Measurements from ENCODE around the gene DPH5. TPM values are rescaled to one million over a fixed set of nuclear protein-coding genes. Genes with fewer than 3 reads are reported as not detected.

The DPH5 gene
- total and polyA plus RNA-seq, 2 donors (not counting 1 experiment from before 2014, with no cell fraction given): 33.0 to 42.5 TPM

DNA sequence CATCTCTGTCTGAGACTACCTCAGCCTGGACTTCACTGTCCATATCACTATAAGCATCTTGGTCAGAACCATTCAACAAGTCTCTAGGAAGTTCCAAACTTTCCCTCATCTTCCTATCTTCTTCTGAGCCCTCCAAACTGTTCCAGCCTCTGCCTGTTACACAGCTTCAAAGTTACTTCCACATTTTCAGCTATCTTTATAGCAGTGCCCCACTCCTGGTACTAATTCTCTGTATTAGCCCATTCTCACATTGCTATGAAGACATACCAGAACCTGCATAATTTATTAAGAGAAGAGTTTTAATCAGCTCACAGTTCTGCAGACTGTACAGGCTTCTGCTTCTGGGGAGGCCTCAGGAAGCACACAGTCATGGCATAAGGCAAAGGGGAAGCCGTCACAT is 15.7 kb upstream of the DPH5 start:
- peaks cover 9 to 41% of the 10 kb centered on the region in 2 experiments for H3K36me3 ChIP-seq (replicated peaks in 1 of 2; ENCODE audit: control extremely low read depth in 1 of 2, control insufficient read depth in 1 of 2, extremely low read depth in 1 of 2, insufficient read depth in 2 of 2, low read length in 1 of 2)
- Mint-ChIP-seq H3K27me3 (no peaks in the 10 kb centered on the region), H3K4me1 (peaks cover 33% of the 10 kb centered on the region), H3K4me3 (no peak overlapping the region), H3K27ac (peak overlapping the region; percentile 56), H3K9me3 (ENCODE audit: insufficient read depth) (peaks cover 9% of the 10 kb centered on the region)
- DNase-seq (no peak), ATAC-seq (ENCODE audit: low read depth) (no peak)
- no peak overlapping the region for H3K9ac ChIP-seq (ENCODE audit: low read length)
- H4K20me1 ChIP-seq (ENCODE audit: control insufficient read depth, insufficient read depth, low read length, poor library complexity, severe bottlenecking): no peaks in the 10 kb centered on the region
- no peak overlapping the region for H3K4me3 ChIP-seq (ENCODE audit: control extremely low read depth in 1 of 5, extremely low read depth in 1 of 5, insufficient read depth in 1 of 5, low read depth in 2 of 5, low read length in 4 of 5)
- peaks cover 5 to 19% (median 18%) of the 10 kb centered on the region in 3 donors for H3K9me3 ChIP-seq (ENCODE audit: control extremely low read depth in 1 of 3, control insufficient read depth in 2 of 3, insufficient read depth in 1 of 3, low read length in 2 of 3)
- intact Hi-C loops (cut with micrococcal nuclease): no loop called here
- TF ChIP-seq, protein P1, sequence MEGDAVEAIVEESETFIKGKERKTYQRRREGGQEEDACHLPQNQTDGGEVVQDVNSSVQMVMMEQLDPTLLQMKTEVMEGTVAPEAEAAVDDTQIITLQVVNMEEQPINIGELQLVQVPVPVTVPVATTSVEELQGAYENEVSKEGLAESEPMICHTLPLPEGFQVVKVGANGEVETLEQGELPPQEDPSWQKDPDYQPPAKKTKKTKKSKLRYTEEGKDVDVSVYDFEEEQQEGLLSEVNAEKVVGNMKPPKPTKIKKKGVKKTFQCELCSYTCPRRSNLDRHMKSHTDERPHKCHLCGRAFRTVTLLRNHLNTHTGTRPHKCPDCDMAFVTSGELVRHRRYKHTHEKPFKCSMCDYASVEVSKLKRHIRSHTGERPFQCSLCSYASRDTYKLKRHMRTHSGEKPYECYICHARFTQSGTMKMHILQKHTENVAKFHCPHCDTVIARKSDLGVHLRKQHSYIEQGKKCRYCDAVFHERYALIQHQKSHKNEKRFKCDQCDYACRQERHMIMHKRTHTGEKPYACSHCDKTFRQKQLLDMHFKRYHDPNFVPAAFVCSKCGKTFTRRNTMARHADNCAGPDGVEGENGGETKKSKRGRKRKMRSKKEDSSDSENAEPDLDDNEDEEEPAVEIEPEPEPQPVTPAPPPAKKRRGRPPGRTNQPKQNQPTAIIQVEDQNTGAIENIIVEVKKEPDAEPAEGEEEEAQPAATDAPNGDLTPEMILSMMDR (IDR thresholded peaks at IDR 0.05): no peak
- no peak for TF ChIP-seq EZH2 (IDR thresholded peaks at IDR 0.05; ENCODE audit: borderline replicate concordance, insufficient read depth, low read depth, low read length, poor library complexity, severe bottlenecking)
- no peak overlapping the region for H2AFZ ChIP-seq (ENCODE audit: insufficient read depth, low read depth, low read length, poor library complexity, severe bottlenecking)
- ChIA-PET POLR2A (no interaction called here), CTCF (no interaction called here)
- no peak overlapping the region for H3K4me2 ChIP-seq (replicated peaks; ENCODE audit: low read depth, low read length, poor library complexity, severe bottlenecking)
- WGBS (ENCODE audit: insufficient coverage): no CpG with 5 or more reads among the region's 1 CpG
- no peaks in the 10 kb centered on the region for H3K27me3 ChIP-seq (replicated peaks in 1 of 4; ENCODE audit: control extremely low read depth in 1 of 4, control insufficient read depth in 3 of 4, insufficient read depth in 4 of 4, low read length in 3 of 4)
- peak overlapping the region in 1 of 2 donors; percentile 23 for H3K27ac ChIP-seq (ENCODE audit: low read length in 2 of 2)
- peaks cover 56% of the 10 kb centered on the region for H3K79me2 ChIP-seq (ENCODE audit: control insufficient read depth, insufficient read depth, low read length)
- H3K4me1 ChIP-seq (ENCODE audit: control insufficient read depth in 2 of 2, insufficient read depth in 2 of 2, low read length in 2 of 2): peaks cover 13 to 18% of the 10 kb centered on the region in 2 donors

DNA sequence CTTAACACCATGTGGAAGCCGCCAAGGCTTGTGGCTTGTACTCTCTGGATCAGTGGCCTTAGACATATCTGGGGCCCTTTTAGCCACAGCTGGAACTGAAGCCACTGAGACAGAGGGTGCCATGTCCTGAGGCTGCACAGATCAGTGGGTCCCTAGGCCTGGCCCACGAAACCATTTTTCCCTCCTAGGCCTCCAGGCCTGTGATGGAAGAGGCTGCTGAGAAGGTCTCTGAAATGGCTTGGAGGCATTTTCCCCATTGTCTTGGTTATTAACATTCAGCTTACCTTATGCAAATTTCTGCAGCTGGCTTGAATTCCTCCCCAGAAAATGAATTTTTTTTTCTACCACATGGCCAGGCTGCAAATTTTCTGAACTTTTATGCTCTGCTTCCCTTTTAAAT is 15.1 kb upstream of the DPH5 start:
- Histone ChIP-seq H3K4me2 (replicated peaks; ENCODE audit: low read depth, low read length, poor library complexity, severe bottlenecking) (no peak overlapping the region), H3K36me3 (replicated peaks in 1 of 2; ENCODE audit: control extremely low read depth in 1 of 2, control insufficient read depth in 1 of 2, extremely low read depth in 1 of 2, insufficient read depth in 2 of 2, low read length in 1 of 2) (peaks cover 9 to 34% of the 10 kb centered on the region in 2 experiments), H3K79me2 (ENCODE audit: control insufficient read depth, insufficient read depth, low read length) (peaks cover 62% of the 10 kb centered on the region), H4K20me1 (ENCODE audit: control insufficient read depth, insufficient read depth, low read length, poor library complexity, severe bottlenecking) (no peaks in the 10 kb centered on the region), H3K4me3 (ENCODE audit: control extremely low read depth in 1 of 5, extremely low read depth in 1 of 5, insufficient read depth in 1 of 5, low read depth in 2 of 5, low read length in 4 of 5) (no peak overlapping the region), H2AFZ (ENCODE audit: insufficient read depth, low read depth, low read length, poor library complexity, severe bottlenecking) (no peak overlapping the region), H3K9me3 (ENCODE audit: control extremely low read depth in 1 of 3, control insufficient read depth in 2 of 3, insufficient read depth in 1 of 3, low read length in 2 of 3) (peaks cover 5 to 19% (median 18%) of the 10 kb centered on the region in 3 donors), H3K27me3 (replicated peaks in 1 of 4; ENCODE audit: control extremely low read depth in 1 of 4, control insufficient read depth in 3 of 4, insufficient read depth in 4 of 4, low read length in 3 of 4) (no peaks in the 10 kb centered on the region), H3K27ac (ENCODE audit: low read length in 2 of 2) (peak overlapping the region in 1 of 2 donors; percentile 10), H3K4me1 (ENCODE audit: control insufficient read depth in 2 of 2, insufficient read depth in 2 of 2, low read length in 2 of 2) (peaks cover 14 to 20% of the 10 kb centered on the region in 2 donors), H3K9ac (ENCODE audit: low read length) (no peak overlapping the region)
- ChIA-PET CTCF (no interaction called here), POLR2A (interaction anchor here (0.6 kb wide), 1 partner anchor 68 kb away, joined by 3 read pairs; no protein-coding TSS in a partner anchor)
- Mint-ChIP-seq H3K4me3 (no peak overlapping the region), H3K27ac (peak overlapping the region; percentile 56), H3K9me3 (ENCODE audit: insufficient read depth) (peaks cover 9% of the 10 kb centered on the region), H3K27me3 (no peaks in the 10 kb centered on the region), H3K4me1 (peaks cover 38% of the 10 kb centered on the region)
- intact Hi-C loops (cut with micrococcal nuclease): no loop called here
- ATAC-seq (ENCODE audit: low read depth) (no peak), DNase-seq (no peak)
- no peak for TF ChIP-seq EZH2 (IDR thresholded peaks at IDR 0.05; ENCODE audit: borderline replicate concordance, insufficient read depth, low read depth, low read length, poor library complexity, severe bottlenecking)
- TF ChIP-seq, protein P1 (IDR thresholded peaks at IDR 0.05): no peak
- WGBS (ENCODE audit: insufficient coverage): 90% methylated on average over 1 of the region's 2 CpGs
